DMS153 (cell line): ENCODE measurements around the gene ACACA.
"Not testable (repeated sequence)": the region's sequence is repeated elsewhere in the genome, so short reads cannot be mapped to it uniquely, and the experiment has no call there.

Experiments
- DNase-seq: peaks from one replicate; lab custom pipeline; 2025; lab: John Stamatoyannopoulos, UW

ACACA gene

GRCh38 chr17:37174205-37174604 lies 232.4 kb downstream of the ACACA start:
- no peak for DNase-seq

GRCh38 chr17:37170881-37171425 lies 235.7 kb downstream of the ACACA start:
- DNase-seq, result no peak

- peak; percentile 39 for DNase-seq
These were observed 237.8 kb downstream of the ACACA start for GRCh38 chr17:37168731-37169353.

- no peak for DNase-seq
These were observed 238.9 kb downstream of the ACACA start for GRCh38 chr17:37167756-37168155.

- no peak for DNase-seq
These were observed 242.6 kb downstream of the ACACA start for GRCh38 chr17:37164057-37164456.

- DNase-seq, result no peak
These were observed 243.8 kb downstream of the ACACA start for GRCh38 chr17:37162800-37163199.

- no peak for DNase-seq
These were observed 245.7 kb downstream of the ACACA start for GRCh38 chr17:37160944-37161343.

- no peak for DNase-seq
These were observed 248.3 kb downstream of the ACACA start for GRCh38 chr17:37158290-37158689.

GRCh38 chr17:37148156-37148555 lies 258.5 kb downstream of the ACACA start:
- no peak for DNase-seq

- no peak for DNase-seq
These were observed 259.3 kb downstream of the ACACA start for GRCh38 chr17:37147301-37147812.

GRCh38 chr17:37146086-37147064 lies 260.3 kb downstream of the ACACA start:
- DNase-seq, result no peak

GRCh38 chr17:37144075-37144701 lies 262.4 kb downstream of the ACACA start:
- DNase-seq, result no peak

GRCh38 chr17:37143558-37143957 lies 263.1 kb downstream of the ACACA start:
- DNase-seq, result not testable (repeated sequence)

GRCh38 chr17:37142294-37142896 lies 264.2 kb downstream of the ACACA start:
- DNase-seq, result no peak

- DNase-seq, result no peak
These were observed 268.0 kb downstream of the ACACA start for GRCh38 chr17:37138571-37139120.

GRCh38 chr17:37137906-37138514 lies 268.6 kb downstream of the ACACA start:
- DNase-seq, result no peak

GRCh38 chr17:37137070-37137610 lies 269.5 kb downstream of the ACACA start:
- no peak for DNase-seq

GRCh38 chr17:37135576-37135975 lies 271.1 kb downstream of the ACACA start:
- no peak for DNase-seq

GRCh38 chr17:37134050-37134449 lies 272.6 kb downstream of the ACACA start:
- DNase-seq, result peak; percentile 78

GRCh38 chr17:37133136-37133535 lies 273.5 kb downstream of the ACACA start:
- DNase-seq, result no peak
